Stimulated activated CD8-positive, alpha-beta memory T cell treated with anti-CD3 and anti-CD28 coated beads, Interleukin-7, amount 100 ng/mL, for 24 hours (primary cell): Measurements from ENCODE around the gene PPFIA2.

Experiments
- DNase-seq: peaks from one replicate; pipeline ENCODE4 v3.0.0-alpha.2; 2020; ENCODE audit warnings: low read depth

Gene PPFIA2

DNA sequence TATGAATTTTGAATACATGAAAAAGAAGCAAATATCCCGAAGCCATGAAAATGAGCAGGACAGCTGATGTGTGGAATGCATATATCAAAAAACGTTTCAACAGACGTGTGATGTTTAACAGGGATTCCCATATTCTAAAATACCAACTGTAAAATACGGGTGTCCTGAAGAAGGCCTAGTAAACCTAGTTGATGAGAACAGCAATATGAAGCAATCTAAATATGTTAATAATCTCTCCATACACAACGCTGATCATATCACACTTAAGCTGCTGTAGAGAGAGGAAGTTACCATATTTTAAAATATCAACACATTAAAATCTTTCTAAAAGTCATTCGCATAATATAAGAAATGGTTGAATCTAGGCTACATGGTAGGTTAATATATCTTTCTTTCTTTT, 317.5 kb downstream of the PPFIA2 start:
- DNase-seq: no peak

DNA sequence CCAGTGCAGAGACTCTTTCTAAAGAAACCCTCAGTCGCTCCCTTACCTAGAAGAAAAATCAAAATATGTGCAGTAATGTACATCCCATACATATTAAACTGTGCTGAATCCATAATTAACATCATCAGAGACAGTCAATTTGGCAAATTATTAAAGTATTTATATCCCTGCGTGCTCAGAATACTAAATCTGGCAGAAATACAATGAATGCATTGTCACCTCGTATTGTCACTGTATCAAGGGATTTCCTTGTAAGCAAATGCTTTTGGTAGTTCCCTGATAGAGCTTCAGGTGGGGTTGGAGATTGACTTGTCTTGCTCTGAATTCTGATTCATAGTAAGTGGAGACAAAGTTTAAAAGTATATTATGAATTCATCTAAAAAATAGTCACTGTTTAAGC, 319.1 kb downstream of the PPFIA2 start:
- no peak for DNase-seq

DNA sequence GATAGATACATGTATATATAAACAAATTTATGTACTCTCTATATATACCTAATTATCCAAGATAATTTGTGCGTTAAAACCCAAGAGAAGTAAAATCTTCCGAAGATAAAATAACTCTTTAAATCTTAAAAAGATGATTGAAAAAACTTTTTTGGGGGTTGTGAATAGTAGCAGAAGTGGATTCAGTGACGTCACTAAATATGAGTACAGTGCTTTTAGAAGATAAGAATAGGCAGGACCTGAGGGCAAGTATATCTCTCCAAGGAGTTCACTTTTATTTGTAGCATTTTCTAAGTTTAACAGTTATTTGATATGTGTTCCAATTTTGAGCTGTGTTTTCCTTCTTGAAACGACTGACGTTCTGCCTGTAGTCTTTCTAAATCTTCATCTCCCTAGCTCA, 319.8 kb downstream of the PPFIA2 start:
- DNase-seq: no peak

DNA sequence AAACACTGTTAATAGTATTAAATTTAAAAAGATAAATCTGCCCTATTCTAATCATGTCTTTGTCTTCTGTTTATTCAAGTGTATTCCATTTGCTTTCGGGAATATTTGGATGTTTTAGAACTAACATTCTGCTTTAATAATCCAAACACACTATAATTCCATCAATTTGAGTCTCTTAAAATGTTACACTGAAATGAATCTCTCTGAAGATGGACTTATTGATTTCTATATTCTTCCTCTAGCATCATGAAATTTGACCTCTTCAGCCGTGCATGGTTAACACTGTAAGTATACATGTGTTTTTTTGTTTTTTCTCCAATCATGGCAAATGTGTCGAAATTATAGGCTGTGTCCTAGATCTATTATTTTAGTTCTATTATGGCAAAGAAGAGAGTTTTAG, 342.1 kb downstream of the PPFIA2 start:
- no peak for DNase-seq

DNA sequence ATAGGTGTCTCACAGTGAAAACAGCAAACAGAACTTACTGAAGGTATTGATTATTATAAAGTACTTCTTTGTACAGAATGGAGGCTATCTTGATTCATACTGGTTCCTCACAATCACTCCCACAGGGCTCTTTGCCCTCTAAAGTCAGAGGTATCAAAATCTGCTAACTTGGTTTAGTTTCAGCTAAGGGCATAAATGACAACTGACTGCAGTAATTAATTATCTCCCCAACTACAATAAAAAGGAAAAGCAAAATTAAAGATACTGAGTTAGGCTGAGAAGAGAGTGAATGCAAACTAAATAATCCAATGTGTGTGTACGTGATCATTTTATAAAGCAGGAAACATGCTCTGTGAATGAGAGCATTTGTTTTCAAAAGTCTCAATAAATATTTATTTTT, 342.6 kb downstream of the PPFIA2 start:
- DNase-seq: no peak

DNA sequence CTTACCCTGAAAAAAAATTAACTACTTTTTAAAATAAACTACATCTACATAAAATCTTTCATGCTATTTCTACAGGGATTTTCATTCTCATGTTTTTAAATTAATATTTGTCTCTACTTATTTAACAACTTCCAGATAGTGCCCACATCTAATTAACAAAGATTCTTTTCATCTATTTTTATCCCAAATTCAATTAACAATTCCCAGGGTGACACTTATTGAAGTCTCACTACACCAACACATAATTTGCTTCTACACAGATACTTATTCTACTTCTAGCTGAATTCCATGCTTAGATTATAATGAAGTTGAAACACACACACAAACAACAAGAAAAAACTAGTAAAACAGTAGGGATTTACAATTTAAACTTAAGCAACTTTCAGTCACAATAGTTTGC, 344.7 kb downstream of the PPFIA2 start:
- DNase-seq: no peak

DNA sequence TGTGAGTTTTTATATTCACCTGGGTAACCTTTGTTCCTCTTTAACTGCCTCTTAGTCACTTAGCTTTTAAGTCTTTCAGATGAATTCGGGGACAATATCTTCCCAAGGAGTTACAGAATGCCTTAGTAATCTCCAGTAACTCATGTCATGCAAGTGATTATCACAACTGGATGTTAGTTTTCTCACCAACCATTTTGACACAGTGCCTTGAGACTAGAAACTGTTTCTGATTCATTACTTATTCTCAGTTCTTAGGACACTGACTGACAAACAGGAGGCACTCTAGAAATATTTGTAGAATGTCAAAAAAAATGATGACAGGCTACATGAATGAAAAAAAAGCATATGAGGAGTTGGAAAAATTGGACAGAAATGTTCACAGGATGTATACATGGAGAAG, 346.2 kb downstream of the PPFIA2 start:
- no peak for DNase-seq

DNA sequence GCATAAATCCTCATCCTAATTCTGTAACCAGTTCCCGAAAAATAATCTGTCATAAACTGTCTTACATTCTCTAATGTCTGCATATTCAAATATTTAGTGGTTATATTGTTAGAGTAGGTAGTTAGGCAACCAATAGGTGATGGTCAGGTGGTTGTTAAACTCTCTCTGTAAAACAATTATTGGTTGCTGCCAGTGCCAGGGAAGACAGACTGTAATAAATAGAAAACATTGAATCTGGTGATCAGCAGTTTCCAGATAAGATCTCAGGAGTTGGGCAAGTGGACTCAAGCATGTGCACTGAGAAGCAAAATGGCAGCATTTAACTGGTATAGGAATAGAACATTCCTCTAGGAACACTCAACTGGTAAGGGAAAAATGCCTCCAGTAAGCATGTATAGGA, 355.8 kb downstream of the PPFIA2 start:
- DNase-seq: no peak

DNA sequence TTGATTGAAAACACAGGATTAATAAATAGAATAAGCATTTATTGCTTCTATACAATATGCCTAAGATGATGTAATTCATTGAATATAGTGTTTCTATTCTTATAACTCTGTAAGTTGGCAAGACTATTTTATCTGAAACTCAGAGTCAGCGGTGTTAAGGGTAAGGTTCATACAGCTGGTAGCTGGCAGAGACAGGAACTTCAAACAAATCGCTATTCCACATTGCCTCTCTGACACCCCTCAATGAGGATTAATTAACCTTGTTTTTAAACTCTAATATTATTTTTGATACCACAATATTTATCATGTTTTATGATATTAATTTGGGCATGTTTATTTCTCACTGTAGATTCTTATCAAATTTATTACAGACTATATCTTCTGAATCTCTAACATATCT, 357.9 kb downstream of the PPFIA2 start:
- DNase-seq: no peak

DNA sequence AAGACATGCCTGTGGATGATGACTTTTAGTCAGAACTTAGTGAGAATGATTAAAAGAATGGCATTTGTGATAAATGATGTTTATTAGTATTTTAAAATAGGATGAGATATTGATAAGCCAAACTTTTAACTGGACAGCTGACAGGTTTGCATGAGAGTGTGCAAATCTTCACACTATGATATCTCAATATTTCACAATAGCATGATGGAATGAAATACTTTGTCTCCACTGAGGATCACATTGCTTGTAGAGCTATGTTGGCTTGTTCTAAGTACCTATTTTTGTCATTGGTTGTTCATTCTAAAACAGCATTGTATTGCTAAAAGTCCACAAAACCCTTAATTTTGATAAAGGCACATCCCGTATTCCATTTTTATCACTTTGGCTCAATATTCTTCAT, 359.1 kb downstream of the PPFIA2 start:
- no peak for DNase-seq

DNA sequence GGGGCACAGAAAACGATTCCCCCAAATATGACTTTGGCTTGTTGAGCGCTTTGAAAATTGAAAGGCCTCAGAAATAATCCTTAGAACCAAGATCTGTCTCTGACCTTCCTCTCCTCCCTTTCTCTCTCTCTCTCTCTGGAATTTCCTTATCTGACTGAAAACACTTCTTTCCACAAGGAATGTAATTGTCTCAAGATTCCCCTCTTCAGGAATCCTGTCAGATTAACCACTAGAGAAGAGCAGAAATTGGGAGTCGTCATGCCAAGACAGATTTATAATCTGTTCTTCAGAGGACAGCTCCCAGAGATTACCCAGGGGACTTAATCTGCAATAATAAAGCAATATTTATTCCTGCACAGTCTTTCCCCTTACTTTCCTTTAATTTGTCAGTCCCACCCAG, 363.7 kb downstream of the PPFIA2 start:
- DNase-seq: no peak

DNA sequence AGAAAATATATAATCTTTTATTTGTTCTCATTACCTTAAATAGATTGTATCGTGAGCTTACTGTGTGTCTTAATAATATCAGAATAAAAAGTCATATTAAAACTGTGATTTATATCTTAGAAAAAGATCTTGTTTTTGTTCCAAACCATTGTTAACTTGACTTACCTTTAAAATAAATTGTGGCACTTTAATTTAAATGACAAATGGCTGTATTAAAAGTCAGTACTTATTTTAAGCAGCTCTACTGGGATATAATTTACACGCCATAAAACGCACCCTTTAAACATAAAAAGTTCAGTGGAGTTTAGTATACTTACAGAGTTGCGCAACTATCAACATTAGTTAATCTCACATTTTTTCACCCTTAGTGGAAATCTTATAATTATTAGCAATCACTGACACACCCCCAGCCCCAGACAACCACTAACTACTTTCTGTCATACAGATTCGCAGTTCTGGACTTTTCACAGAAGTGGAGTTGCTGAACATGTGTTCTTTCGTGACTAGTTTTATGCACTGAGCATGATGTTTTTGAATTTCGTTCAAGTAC, 369.5 kb downstream of the PPFIA2 start:
- no peak for DNase-seq

DNA sequence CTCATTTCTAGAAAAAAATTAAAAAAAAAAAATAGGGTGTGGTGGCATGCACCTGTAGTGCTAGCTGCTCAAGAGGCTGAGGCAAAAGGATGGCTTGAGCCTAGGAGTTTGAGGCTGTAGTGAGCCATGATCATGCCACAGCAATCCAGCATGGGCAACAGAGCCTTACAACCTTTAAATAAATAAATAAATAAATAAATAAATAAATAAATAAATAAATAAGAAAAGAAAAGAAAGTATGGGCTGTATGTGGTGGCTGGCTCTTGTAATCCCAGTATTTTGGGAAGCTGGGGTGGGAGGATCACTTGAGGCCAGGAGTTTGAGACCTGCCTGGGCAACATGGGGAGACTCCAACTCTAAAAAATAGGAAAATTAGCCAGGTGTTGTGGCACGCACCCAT, 373.0 kb downstream of the PPFIA2 start:
- DNase-seq: no peak

DNA sequence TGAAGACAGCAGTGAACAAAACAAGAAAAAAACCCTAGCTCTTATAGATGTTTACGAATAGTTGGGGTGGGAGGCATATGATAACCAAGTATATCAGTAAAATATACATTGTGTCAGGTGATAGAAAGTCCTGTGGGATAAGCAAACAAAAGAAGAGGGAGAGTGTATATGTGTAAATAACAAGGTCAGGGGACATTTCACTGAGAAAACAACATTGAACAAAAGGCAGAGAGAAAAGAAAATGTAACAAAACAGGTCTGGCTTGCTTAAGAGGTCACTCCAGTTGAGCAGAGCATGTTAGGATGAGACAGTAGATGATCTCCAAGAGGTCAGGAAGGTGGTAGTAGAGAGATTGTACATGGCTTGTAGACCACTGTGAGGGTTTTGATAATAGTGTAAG, 377.2 kb downstream of the PPFIA2 start:
- DNase-seq: no peak

DNA sequence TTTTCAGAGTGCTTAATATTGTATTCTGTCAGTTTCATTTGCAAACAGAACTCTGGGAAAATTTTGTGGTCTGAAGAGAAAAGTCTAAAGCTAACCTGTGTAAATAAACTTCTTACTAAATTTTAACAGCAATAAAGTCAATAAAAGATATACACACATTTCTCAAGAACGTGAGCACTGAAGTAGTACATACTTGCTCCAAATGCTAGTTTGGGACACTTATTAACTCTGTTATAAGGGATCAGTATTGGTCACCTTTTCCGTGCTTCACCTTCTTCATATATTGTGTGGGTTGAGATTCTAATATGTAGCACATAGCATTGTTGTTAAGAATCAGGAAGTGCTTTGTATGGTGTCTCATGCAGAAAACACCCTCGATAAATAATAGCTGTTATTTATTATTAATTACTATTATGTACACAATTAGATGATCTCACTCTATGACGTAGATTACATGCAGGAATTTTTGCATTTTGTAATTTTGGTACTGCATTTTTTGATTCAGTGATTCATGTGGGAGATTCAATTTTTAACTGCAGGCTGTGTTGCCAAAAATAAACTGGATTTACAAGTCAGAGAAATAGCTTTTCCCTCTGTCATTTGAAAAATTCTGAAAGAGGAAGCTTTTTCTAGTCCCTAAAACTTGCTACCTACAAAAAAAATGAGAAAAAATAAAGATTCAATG, 380.4 kb downstream of the PPFIA2 start:
- no peak for DNase-seq

DNA sequence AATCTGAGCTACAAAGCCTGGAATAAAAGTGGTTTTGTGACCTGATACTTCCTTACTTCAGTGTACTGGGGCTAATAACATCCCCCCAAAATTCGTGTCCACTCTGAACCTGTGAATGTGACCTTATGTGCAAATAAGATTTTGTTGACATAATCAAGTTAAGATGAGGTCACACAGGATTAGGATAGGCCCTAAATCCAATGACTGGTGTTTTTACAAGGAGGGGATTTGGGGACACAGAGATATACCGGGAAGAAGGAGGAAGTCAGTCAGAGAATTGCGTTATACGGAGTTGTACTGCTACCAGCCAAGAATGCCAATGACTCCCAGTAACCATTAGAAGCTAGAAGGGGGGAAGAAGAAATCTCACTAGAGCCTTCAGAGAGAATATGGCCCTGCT, 381.4 kb downstream of the PPFIA2 start:
- no peak for DNase-seq

DNA sequence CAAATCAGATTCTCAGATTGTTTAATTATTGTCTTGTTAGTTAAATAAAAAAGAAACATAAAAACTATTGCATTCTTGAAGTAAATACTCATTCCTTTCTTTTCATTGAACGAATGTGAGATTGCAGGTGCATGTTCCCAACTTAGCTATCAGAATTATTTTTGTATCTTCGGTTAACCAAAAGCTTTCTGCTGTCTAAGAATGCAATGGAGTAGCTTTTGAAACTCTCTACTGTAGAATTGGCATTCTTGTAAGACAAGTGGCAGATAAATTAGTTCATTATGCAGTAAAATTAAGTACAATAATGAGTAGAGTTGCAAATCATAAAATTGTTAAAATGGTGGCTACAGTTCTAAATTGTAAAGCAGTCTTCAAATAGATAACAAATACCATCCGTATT, 383.2 kb downstream of the PPFIA2 start:
- no peak for DNase-seq

DNA sequence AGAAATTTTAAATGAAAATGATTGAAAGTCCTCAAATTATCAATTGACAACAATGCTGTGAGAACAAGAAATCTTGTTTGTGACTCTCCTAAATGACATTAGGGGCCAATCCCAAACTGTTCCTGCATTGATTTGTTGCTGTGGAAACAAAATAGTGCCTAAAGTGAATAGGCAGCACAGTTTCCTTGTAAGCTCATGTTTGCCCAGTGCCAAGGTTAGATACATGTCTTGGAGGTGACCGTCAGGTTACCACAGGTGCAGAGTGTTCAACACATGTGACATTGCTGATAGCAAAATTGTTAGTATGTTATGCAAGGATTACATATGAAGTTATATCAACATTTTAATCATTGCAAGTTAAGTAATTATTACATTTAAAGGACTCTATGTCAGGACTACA, 388.7 kb downstream of the PPFIA2 start:
- DNase-seq: no peak

DNA sequence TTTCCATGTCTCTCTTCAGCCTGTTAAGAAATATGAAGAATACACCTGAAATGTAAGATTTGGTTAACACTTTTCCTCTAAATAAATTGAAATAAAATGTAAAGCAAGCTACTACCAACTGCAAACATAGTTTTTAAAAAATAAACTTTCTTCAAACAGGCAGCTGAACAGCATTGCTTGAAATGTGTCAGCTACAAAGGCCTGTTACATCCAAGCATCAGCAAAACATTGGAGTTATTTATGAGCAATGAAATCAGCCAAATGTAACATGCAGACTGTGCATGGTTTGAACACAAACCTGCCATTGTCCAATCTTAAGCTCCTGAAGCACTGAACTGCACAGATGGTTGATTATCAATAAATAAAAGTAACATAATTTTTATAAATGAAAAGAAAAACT, 390.0 kb downstream of the PPFIA2 start:
- DNase-seq: no peak

DNA sequence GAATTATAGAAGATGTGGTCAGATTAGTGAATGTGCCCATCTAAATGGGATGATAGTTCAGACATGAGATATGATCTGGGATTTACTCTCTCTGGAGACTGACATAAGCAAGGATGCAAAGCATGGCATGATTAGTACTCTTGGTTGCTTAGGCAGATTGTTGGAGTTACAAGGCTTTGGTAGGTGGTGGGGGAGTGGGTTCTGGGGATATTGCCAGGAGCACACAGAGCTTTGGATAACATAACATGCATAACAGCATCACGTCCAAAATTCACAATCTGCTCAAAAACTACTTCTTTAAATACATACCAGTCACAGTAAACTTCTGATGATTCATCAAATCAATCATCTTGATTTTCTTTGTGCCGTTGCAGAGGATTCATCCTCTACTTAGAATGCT, 393.9 kb downstream of the PPFIA2 start:
- no peak for DNase-seq

DNA sequence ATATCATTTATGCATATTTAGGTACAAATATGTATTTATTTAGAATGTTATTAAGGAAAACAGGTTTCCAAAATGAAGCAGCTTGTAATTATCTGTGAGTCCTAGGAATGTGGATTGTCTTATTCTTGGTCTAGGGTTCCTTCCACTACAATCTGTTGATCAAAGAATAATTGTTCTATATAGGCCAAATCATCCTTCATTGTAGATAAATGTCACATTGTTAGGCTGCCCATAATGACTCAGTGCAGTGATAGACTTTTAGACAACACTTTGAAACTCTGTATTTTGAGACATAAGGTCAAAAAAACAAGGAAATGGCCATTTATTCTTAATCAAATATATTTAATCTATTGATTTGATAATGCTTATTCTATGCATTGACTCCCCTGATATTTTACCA, 398.2 kb downstream of the PPFIA2 start:
- no peak for DNase-seq

DNA sequence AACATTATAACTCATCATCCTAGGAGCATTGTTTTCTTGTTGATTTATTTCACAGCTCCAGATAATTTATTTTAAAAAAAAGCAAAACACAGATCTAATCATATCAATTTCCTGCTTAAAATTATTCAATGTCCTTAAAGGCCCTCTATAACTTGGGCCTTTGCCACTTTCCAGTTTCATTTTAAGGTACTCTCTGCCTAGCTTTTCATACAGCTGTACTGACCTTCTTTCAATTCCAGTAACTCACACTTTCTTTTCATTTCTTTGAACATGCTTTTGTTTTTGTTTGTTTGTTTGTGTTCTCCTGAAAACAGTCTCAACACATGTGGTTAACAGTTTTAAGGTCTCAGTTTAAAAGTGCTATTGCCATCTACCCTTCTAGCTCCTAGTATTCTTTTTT, 399.4 kb downstream of the PPFIA2 start:
- no peak for DNase-seq

DNA sequence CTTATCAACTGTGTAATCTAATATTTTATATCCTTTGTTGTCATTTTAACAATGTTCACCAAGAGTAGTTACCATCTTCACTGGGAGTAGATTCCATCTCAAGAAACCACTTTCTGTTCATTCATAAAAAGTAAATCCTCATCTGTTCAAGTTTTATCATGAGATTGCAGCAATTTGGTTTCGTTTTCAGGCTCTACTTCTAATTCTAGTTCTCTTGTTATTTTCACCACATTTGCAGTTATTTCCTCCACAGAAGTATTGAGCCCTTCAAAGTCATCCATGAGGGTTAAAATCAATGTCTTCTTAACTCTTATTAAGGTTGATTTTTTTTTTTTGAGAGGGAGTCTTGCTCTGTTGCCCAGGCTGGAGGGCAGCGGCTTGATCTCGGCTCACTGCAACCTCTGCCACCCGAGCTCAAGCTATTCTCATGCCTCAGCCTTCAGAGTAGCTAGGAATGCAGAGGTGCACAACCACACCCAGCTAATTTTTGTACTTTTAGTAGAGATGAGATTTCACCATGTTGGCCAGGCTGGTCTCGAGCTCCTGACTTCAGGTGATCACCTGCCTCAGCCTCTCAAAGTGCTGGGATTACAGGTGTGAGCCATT, 404.7 kb downstream of the PPFIA2 start:
- DNase-seq: no peak

DNA sequence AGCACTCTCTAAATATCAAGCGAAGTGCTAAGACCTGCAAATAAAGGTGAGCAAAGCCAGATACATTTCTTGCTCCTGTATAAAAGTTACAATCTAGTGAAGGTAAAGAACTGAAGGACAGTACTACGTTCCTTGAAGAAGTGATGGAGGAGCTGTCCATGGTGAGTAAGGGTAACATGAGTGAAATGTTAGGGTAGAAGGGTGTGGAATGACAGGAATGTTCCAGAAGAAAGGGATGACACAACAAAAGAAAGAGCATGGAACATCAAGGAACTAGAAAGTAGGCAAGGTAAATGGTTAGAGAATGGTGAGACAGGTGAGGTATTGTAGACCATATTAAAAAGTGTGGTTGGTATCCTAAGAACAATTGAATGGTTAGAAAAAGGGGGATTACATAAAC, 408.8 kb downstream of the PPFIA2 start:
- DNase-seq: no peak
